HG02943 (cell line): ENCODE results near the gene NFKBIE.

ENCODE experiments used
- ATAC-seq: cut with Tn5 transposase; IDR thresholded peaks from one replicate; pipeline ENCODE4 v1.9.1; 2021; ENCODE audit warnings: mild to moderate bottlenecking, low read depth, moderate library complexity; ENCODE audit not compliant: unreplicated experiment

NFKBIE gene

DNA sequence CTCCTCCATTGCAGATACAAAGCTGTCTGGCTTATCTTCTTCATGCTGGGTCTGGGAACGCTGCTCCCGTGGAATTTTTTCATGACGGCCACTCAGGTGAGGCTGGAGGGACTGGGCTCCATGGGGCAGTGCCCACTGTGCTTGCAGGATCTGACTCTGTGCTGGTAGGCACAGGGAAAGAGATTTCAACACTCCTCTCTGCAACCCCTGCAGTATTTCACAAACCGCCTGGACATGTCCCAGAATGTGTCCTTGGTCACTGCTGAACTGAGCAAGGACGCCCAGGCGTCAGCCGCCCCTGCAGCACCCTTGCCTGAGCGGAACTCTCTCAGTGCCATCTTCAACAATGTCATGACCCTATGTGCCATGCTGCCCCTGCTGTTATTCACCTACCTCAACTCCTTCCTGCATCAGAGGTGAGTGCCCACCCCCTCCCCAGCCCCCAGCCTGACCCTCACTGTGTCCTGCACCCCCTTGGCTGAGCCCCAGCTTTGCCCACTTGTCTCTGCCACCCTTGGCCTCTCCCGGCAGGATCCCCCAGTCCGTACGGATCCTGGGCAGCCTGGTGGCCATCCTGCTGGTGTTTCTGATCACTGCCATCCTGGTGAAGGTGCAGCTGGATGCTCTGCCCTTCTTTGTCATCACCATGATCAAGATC is 35.8 kb downstream of the NFKBIE start:
- no peak for ATAC-seq

DNA sequence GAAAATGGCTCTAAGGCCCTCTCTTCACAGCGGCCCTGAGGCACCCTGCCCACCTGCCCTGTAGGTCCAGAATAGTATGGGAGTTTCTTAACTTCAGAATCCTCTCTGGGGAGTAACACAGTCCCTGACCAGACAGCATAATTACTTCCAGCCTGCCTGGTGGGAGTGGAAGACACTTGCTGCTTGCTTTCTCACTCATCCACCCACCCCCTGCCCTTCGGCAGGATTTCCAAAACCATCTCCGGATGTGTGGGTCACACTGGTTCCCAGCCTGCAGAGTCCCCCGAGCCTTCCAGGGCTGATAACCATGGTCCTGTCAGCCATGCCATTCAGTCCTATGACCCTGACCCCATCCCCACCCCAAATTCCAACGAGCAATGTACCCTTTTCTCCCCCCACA is 36.5 kb downstream of the NFKBIE start:
- no peak for ATAC-seq

DNA sequence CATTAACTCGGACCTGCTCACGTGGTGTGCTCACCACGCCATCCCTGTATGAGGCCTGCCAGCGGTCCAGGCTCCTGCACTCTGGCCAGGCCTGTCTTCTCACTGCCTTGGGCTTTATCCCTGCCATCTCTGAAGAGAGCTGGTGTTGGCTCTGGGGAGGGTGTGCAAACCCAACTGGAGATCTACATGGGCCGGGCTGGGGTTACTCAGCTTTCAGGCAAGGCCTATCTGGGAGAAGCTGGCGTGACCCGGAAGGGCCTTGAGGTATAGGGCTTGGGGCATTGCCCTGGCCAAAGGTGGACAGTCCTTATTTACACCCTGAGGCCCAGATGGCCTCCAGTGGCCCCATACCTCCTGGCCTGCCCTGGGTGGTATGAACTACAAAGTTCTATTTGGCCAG is 36.9 kb downstream of the NFKBIE start:
- no peak for ATAC-seq

DNA sequence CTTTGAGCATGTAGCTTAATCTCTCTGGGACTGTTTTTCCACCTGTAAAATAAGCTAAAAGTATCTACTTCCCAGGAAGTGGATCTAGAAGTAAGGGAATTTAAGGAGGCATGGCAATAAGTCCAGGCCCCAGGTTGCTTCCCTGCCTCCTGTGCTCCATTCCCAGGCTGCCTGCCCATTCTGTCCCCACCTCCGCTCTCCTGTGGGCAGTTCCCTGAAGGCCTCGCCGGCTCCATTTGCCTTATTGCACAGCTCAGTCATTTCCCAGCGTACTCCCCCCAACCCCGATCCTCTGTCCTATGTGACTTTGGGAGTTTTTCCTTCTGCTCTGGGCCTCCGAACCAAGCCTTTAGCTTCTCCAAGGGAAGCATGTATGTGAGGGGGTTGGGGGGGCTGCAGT is 37.3 kb downstream of the NFKBIE start:
- ATAC-seq = no peak

DNA sequence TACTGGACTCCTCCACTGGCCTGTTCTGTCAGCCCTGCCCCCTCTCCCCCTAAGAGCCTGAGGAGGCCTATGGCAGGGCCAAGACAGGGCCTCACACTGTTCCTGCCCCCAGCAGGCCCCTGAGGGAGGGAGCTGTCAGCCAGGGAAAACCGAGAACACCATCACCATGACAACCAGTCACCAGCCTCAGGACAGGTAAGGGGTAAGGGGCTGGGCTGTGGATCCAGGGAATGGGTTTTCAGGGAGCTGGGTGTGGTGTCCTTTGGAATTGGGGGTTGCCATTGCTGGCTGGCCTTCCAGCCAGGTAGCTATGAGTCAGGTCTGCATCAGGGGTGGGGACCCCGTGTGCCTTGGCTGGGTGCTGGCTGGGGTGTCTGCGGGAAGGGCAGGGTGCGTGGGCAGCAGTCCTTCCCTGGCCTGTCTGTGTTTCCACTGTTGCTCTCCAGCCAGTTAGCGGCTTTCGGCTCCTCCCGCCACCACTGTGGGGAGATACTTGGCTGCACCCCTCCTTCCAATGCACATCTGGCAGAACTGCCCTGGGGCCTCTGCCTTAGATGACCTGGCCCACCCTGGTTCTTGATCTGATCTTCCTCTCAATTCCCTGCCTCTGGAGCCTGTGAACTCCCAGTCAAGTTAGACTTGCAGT is 38.1 kb downstream of the NFKBIE start:
- no peak for ATAC-seq

DNA sequence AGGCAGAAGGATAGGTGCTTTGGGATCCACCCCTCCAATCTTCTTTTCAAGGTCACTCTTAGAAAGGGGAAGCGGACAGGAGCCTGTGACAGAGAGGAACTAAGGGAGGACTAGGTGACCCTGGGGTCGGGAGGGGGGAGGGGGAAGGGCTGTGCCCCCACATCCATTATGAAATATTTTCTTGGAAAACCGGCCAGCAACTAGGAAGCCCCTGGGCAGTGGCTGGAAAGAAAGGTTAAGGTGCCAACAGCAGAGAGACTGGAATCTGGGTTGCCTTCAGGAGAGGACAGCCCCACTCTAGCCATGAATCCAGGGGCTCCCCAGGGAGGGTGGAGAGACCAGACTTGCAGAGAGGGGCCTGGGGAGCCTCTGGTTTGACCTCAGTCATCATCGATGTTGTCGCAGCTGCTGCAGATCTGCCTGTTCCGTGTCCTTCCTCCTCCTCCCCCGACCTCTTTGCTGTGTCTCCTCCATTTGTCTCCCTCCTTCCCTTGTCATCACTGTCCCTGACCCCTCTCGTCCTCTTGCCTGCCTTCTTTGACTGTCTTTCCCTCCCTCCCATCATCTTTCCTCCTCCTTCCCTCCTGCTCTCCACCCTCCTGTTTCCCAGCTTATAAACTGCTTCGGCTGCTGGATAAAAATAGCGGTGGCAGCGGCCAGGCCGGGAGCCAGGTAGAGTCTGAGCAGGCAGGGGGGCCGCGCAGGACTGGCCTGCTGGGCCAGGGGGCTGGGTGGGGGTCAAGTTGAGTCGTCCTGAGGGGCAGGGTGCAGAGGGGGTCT is 38.8 kb downstream of the NFKBIE start:
- ATAC-seq = no peak

DNA sequence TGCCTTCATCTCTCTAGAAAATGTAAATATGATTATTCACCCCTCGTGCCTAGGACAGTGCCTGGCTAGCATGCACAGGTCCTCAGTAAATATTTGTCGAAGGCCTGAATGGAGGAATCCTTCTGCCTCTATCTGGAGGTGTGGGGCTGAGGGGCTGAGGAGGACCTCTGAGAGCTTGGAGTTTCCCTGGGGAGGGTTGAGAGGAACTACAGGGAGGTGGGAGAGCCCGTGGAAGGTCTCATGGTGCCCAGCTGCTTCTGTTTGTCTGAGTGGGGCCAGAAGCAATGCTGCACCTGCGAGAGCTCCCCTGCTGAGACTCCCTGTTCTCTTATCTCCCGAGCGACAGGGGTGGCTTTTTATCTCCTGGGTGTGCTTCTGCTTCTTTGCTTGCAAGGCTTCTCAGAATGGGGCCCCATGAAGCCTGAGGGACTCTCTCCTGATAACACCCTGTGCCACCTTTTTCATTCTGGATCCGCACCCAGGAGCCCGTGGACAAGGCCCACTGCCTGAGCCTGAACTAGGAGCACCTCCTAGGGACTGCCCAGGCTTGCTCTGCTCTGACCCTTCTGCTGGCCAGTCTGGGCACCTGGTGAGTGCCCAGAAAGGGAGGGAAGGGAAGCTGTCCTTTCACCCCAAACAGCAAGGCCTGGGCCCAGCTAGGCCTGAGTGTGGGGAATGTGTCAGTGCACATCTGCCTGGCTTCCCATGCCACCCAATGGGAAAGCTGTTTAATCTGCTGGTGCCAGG is 39.6 kb downstream of the NFKBIE start:
- no peak for ATAC-seq

DNA sequence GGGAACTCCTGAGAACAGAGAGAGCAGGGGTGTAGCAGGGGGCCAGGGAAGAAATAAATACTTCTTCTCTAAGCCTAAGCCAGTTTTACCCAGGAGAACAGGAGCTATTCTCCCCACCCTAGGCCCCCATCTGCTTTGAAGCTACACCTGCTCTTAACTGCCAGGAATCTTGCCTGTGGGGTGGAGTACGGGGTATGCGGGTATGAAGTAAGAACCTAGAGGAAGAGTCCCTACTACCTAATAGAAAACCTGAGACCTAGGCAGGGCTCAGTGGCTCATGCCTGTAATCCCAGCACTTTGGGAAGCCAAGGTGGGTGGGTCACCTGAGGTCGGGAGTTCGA is 40.4 kb downstream of the NFKBIE start:
- ATAC-seq = no peak

DNA sequence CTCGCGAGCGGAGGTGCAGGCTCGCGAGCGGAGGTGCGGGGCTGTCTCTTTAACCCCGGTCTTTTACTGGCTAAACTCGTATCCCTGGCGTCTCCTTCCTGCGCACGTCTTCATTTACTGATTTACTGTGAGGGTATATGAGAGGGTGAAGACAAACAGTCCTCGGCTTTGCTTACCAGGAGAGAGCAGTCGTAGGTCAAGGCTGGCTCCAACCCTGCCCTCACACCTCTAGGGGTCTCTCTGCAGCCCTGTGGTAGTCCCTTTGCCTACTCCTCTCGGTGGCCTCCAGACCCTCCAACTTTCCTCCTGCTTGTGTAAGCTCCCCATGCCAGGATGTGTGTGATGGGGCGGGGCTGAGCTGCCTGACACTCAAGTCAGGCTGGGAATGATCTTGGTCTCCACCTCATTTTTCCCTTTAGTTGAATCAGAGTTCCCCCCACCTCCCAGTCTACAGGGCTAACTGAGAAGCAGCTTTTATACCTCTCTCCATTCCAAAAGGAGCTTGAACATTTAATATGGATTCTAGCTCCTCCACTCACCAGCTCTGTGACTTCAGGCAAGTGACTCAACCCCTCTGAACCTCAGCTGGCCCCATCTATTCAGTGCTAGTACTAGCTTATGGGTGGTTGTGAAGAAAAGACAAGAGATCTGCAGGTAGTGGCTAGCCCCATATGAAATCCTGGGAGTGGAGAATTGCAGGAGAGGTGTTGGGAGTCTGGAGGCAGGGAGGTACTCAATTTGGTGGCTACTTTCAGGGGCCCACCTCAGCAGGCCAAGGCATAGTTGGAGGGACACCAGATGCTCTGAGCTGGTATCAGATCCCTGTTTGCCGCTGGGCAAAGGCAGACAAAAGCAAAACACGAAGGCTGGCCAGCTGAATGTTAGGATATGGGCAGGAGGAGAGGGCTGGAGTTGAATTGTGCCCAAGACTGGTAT is 41.1 kb downstream of the NFKBIE start:
- peak; percentile 12 for ATAC-seq

DNA sequence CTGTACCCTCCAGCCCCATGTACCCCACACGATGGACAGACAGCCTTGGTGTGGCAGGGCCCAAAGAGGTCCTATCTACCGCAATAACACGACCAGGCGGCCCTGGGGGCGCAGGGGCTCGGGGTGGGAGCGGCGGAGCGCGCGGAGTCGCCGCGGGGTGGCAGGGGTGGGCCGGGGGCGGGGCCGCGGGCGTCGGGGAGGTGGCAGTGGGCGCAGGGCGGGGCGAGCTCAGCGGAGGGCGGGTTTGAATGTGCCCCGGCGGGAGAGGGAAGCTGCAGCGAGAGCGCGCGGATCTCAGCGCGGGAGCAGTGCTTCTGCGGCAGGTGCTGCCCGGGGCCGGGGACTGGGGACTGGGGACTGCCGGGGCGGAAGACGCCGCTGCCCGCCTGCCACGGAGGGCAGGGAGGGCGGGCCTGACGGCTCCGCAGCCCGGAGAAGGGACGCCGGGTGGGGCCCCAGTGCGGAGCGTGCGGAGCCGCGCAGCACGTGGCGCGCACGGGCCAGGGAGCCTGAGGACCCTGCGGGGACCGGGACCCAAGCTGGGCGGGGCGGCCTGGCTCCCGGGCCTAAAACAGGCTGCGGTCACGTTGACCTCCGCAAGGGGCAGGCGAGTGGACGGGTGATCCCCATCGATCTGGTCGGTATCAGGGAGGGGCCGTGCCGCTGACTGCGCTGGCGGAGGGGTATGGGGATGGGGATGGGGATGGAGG is 41.9 kb downstream of the NFKBIE start, which contains the start of gene SLC29A1:
Gene SLC29A1, plus strand, starts transcription at position 277 of the 710 bp plus-strand sequence. CDS start 3,719 bp downstream, outside the sequence.
- ATAC-seq = peak; percentile 42

DNA sequence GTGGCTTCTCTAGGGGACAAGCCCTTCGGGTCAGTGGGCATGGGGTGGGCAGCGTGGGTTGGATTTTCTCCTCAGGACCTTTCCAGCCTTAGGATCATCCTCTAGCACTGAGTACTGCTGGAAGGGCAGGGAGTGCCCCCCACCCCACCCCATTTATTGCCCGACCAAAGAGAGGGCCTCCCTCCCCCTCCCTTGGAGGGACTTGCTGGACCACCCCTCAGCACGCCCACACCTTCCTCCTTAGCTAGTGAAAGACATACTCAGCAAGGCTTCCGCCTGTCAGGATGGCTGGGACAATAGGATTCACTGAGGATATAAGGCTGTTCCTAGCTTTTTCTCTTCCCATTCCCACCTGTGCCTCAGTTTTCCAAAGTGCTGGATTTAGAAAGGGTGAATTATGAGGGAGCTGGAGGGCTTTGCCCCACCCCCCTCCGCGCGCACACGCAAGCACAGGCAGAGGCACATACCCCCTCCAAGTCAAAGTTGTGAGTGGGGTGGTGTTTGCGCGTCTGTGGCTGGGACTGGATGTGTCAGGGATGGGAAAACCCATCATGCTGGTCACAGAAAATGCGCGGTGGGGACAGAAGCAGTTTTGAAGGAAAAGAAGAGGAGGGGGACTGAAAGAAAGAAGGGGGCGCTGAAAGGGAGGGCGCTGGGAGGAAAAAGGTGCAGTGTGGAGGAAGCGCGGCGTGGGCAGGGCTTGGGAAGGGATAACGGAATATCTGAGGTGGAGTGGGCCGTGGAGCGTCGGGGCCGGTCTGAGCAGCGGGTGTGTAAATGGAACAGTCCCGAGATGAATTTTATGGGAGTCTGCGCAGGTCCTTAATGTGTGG is 42.6 kb downstream of the NFKBIE start:
- peak; percentile 2 for ATAC-seq

DNA sequence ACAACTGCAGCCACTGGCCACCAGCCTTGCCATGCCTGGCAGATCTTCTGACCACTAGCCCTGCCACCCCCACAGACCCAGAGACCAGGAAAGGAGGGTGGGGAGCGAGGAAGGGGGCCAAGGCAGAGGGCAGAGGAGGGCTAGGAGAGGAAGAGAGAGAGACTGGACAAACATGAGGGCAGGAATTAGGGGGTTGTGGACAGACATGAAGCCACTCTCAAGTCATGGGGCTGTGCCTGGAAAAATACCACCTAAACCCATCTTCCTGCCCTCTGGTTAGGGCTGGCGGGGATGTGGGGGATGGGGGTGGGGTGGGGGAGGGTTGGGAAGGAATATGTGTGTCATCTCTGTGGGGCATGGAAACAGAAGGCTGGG is 43.4 kb downstream of the NFKBIE start:
- no peak for ATAC-seq

DNA sequence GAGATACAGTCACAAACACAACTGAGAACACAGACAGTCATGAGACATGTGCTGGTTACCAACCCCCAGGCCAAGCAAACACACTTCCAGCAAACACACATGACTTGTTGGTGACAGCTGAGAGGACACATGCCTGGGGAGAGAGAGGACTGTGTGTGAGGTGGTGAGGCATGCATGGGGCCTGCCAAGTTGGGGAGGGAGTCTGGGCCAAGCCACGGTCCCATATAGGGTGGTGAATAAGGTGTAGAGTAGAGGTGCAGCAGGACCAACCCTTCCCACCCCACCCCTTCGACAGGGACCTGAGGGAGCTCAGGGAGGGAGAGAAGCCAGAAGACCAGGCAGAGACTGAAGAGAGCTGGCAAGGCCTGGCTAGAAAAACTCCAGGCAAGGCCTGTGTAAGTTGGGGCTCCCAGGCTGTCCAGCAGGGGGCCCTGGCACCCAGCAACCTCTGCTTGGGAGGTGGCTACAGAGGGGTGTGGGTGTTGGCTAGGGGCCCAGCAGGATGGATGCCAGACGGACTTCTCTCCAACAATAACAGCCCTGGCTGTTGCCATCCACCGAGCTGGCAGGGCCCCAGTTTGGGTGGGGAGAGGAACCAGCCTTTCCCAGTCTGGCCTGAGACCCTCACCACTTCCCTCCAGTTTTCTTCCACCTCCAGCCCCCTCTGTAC is 43.9 kb downstream of the NFKBIE start:
- no peak for ATAC-seq

DNA sequence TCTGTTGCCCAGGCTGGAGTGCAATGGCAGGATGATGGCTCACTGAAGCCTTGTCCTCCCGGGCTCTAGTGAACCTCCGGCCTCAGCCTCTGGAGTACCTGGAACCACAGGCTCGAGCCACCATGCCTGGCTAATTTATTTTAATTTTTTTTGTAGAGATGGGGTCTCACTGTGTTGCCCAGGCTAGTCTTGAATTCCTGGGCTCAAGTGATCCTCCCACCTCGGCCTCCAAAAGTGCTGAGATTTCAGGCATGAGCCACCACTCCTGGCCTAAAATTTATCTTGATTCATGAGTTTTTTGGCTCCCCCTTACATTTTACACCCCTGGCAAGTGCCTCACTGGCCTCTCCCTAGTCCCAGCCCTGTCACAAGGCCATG is 44.4 kb downstream of the NFKBIE start:
- no peak for ATAC-seq

DNA sequence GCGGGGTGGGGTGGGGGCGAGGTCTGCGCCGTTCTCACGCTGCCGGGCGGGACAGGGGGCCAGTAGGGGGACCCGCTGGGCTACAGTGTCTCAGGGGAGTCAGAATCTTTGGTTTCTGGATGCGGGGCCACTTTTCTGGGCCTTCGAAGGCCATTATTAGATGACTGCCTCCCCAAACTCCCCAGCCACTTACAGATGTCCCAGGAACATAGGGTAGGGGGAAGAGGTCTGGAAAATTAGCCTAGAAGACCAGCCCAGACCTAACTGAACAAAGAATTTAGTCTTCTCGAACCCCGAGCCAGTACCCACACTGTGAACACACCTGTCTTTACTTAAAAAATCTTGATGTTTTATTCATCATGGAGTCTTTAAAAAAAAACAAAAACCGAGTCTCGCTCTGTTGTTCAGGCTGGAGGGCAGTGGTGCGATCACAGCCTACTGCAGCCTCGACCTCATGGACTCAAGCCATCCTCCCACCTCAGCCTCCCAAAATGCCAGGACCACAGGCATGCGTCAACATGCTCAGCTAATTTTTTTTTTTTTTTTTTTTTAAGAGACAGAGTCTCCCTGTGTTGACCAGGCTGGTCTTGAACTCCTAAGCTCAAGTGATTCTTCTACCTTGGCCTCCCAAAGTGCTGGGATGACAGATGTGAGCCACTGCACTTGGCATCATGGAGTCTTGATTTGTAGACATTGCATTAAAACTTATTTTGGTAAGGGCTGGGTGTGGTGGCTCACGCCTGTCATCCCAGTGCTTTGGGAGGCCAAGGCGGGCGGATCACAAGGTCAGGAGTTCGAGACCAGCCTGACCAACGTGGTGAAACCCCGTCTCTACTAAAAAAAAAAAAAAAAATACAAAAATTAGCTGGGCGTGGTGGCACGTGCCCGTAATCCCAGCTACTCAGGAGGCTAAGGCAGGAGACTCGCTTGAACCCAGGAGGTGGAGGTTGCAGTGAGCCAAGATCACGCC is 45.3 kb downstream of the NFKBIE start:
- ATAC-seq = no peak

DNA sequence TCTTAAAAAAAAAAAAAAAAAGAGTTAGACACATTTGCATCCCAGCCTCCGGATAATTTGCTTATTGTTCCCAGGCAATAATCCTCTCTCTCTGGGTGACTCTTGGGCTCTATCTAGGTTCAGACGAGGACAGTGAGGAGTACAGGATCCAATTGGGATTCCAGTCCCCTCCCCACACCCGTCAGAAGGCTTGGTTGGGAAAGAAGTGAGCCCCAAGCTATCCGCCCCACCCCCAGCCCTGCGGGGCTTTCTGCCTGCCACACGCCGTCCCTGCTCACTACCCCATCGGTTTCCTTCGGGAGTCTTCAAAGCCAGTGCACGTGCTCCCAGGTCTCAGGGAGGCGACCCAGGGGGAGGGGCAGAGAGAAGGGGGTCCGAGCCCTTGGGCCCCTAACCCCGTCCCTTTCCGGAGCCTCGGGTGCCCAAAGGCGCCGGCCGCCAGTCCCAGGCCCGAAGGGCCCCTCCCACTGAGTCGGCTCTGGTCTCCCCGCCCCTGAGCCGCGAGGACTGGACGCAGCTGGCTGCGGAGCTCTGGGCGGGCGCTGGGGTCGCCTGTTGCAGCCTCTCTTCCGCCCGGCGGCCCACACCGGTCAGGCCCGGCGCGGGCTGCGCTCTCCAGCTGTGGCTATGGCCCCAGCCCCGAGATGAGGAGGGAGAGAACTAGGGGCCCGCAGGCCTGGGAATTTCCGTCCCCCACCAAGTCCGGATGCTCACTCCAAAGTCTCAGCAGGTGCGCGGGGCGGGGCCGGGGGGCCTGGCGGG is 46.1 kb downstream of the NFKBIE start:
- peak; percentile 57 for ATAC-seq
